T-helper 1 cell (primary cell): ENCODE measurements around the gene DMRTC2.

Source experiments
- DNase-seq, 5 donors: peaks; one replicate each; pipeline ENCODE4 v3.0.0-alpha.2; 2012 to 2020

DMRTC2 gene

DNA sequence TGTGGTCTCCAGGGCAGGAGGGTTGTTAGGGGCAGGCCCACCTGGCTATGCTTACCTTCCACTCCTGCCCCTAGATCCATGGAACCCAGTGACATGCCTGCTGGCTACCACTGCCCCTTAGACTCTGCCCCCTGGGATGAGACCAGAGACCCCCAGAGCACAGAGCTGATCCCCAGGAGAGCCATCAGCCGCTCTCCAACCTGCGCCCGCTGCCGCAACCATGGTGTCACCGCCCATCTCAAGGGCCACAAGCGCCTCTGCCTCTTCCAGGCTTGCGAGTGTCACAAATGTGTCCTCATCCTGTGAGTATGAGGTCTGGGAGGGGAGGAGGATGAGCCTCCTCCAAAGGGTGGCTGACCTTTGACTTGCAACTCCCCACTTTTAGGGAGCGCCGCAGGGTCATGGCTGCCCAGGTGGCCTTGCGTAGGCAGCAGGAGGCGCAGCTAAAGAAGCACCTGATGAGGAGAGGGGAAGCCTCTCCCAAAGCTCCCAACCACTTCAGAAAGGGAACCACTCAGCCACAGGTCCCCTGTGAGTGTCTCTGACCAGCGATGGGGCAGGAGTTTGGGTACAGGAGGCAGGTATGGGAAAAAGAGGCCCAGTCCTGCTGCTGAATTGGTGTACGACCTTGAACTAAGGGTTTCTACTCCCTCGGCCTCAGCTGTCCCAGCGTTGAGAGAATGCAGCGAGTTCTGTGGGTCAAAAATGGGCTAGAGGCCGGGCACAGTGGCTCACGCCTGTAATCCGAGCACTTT lies 2.7 kb downstream of the DMRTC2 start:
- DNase-seq = no peak

DNA sequence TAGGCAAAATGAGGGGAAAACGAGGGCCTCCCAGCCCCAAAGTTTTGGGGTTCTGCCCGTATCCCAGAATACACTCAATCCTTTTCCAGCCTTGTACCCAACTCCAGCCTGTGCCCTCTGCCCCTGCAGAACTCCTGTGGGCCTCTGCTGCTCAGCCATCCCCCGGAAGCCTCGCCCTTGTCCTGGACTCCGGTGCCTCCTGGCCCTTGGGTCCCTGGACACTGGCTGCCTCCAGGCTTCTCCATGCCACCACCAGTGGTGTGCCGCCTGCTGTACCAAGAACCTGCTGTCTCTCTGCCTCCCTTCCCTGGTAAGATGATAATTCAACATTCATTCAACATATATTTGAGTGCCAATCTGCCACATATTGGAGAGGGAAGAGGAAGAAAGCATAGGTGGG lies 3.8 kb downstream of the DMRTC2 start:
- DNase-seq = no peak

GRCh38 chr19:41849067-41849466 lies 4.2 kb downstream of the DMRTC2 start:
- DNase-seq = no peak

DNA sequence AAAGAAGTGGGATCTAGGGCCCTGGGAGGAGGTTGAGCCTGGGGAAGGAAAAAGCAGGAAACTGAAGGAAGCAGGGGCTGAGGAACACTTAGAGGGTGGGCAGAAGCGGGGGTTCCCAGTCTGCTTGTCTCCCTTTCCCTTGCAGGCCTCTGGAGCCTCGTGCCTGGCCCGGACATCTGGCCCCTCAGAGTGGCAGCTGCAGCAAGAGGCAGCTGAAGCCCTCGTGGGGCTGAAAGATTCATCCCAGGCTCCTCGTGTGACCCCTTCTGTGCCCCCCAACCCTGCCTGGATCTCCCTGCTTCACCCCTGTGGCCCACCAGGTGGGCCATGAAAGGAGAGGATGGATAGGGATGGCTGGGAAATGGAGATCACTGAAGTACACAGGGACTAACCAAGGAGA lies 5.5 kb downstream of the DMRTC2 start:
- DNase-seq = no peak

DNA sequence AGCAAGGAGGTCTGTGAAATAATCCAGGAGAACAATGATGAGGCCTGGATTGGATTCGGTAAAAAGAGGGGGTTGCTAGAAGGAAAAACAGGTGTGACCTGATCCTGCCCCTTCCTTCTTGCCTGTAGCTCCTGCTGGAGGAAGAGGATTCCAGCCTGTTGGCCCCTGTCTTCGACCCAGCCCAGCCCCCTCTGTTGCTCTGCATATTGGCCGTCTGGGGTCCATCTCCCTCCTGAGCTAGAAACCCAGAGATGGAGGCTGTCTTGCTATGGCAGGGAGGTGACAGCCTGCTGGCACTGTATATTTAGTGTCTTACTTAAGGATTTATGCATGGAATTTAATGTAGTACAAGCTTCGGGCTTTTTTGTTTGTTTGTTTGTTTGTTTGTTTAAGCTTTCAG lies 6.6 kb downstream of the DMRTC2 start:
- no peak for DNase-seq

- no peak for DNase-seq
Measured at GRCh38 chr19:41853344-41853743, 8.5 kb downstream of the DMRTC2 start.

DNA sequence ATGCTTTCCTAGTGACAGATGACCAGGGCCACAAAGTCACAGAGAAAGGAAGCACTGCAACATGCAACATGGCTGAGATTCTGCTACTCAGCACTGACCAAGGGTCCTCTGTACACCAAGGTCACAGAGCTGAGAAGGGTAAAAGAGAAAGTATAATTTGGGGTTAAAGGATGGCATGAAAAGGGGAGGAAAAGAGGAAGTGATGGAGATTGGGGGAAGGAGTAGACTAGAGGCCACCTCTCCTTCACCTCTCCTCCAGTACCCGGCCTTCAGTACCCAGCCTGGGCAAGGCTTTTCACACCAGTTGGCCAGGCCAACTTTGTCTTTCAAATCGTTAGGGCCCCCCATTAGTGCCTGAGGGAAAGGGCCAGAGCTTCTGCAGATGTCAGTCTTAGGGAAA lies 8.9 kb downstream of the DMRTC2 start:
- no peak for DNase-seq

GRCh38 chr19:41859213-41859617 lies 14.4 kb downstream of the DMRTC2 start:
- DNase-seq = no peak

DNA sequence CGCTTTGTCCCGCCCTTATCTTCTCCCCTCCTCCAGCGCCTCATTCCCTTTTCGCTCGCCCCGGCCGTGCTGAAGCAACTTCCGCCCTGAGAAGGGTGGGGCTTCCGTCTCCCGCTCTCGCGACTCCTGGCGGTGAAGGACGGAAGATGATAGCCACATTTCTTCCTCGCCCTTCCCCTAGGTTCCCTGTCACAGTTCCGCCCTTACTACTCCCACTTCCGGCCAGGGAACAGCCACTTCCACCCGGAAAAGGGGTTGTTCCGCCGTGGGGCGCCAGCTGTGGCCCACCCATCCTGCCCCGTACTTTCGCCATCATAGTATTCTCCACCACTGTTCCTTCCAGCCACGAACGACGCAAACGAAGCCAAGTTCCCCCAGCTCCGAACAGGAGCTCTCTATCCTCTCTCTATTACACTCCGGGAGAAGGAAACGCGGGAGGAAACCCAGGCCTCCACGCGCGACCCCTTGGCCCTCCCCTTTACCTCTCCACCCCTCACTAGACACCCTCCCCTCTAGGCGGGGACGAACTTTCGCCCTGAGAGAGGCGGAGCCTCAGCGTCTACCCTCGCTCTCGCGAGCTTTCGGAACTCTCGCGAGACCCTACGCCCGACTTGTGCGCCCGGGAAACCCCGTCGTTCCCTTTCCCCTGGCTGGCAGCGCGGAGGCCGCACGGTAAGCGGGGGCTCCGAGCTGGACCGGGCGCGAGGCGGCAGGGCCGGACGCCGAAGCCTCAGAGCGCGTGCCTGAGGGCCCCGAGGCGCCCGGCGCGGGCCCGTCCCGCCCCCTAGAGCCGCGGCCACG lies 15.0 kb downstream of the DMRTC2 start, which contains the start of gene RPS19:
Gene RPS19, plus strand, starts transcription at position 638 of the 801 bp plus-strand sequence. CDS start 520 bp downstream, outside the sequence.
- peak; percentile 94 to 98 (median 96) for DNase-seq

DNA sequence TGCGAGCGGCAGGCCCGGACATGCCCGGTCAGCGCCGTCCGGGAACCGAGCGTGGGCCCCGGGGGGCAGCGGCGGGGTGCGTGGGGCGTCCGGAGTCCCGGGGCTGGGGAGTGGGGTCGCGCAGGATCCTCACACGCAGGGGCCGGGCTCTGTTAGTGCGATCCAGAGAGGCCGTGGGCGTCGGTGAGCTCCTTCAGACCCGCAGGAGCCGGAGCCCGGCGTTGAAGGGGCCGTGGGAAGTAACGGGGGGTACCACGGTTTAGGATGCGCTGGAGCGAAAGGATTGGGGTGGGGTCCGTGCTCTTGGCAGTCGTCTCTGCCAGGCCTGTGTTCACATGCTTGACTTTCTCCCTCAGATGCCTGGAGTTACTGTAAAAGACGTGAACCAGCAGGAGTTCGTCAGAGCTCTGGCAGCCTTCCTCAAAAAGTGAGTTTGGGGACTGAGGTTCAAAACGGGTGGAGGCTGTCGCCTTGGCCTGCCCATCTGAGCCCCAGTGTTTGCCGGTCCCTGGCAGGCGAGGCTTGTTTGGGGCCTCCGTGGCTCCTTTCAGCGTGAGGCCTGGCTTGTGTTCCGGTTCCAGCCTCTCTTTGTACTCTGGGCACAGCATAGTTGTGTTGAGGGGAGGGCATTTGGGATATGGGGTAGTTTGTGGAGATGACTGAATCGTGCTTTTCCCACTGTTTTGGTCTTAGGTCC lies 15.7 kb downstream of the DMRTC2 start:
- DNase-seq = peak in 1 of 5 donors; percentile 37

DNA sequence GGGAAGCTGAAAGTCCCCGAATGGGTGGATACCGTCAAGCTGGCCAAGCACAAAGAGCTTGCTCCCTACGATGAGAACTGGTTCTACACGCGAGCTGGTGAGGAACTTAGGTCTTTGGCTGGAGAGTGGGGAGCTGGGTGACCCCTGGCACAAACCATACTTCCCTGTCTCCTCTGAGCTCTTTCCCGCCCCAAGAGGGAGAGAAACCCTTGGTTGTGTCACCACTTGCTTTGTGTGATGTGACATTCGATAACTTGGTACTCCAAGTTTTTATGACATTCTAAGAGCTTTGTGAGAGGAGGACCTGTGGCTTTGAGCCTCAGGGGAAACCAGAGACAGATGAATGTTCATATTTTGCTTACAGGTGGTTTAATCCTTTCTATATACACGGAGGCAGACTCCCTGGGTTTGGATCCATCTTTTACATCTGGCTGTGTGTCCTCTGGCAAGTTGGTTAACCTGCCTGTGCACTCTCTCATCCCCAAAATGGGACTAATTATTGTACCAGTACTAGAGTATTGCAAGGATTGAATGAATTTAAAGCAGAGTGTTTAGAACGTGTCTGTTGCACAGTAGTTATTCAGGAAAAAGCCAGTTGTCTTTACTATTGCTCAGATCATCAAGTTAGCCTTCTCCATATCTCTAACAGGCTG lies 16.4 kb downstream of the DMRTC2 start:
- no peak for DNase-seq

DNA sequence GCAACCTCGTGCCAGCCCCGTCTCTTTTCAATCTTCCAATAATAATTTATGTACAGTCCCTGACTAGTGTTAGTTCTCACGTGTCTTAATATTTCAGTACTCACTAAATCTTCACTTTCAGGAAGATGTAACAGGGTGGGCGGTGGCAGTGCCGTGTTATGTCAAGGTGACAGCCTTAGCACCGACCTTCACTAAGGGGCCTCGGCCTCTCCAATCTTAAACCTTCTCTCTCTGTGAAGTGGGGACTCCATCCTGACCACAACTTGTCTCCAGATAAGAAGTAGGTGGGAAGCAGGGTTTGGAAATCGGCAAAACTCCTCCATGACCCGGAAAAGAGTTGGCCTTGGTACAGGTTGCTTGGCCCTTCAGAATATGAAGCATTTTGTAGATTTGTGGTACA lies 17.0 kb downstream of the DMRTC2 start:
- no peak for DNase-seq

- peak in 1 of 5 donors; percentile 28 for DNase-seq
Measured at GRCh38 chr19:41862445-41862986, 17.7 kb downstream of the DMRTC2 start.

GRCh38 chr19:41863209-41863931 lies 18.5 kb downstream of the DMRTC2 start:
- no peak for DNase-seq

DNA sequence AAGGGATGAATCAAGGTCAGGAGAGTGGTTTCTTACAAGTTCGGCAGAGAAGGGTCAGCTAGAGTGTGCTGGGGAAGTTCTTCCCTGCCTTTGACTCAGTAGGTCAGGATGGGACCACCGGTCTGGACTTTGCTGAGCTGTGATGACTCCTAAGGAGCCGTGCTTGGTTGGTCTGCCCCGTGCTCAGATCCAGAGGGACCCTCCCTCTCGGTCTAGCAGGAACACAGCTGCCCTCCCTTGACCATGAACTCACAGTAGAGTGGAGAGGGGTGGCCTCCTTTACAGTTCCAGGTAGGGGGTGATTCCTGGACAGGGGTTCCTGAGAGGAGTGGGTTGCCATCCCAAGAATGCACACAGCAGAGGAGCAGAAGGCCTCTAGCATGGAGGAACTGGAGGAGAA lies 19.5 kb downstream of the DMRTC2 start:
- no peak for DNase-seq

- DNase-seq = no peak
Measured at GRCh38 chr19:41866284-41866683, 21.4 kb downstream of the DMRTC2 start.

DNA sequence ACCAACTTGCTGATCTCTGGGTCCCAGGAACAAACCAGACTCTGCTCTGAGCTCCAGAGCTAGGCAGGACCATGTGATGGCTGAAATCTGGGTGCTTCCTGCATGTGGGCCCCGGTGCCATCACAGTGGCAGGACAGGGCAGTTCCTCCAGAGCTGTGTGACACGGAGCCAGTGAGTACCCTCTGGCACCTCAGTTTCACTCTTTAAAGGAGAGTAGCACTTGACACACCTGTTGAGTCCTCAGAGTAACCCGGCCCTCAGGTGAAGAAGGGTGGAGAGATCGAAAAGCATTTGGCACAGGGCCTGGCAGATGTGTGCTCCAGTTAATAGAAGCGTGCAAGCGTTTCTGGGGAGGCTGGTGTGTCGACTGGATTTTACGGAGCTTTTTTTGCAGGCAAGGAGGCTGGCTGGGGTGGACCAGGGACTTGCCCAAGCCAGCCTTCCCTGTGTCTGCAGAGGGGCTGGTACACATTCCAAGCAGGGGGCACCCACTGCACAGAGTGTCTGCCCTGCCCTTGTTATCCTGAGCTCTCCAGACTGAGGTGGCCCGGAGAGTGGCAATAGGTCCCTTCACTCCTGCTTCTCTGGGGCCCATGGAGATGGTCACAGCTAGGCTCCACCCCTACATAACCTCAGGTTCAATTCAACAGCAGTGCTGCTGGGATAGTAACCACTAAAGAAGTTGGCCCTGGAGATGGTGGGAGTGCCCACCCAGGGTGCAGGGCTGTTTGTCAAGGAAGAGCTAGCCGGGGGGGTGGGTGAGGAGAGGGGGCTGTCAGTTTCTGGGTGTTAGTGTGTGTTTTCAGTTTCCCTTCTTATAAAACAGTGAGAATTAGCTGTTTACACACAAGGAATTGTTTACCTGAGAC lies 23.5 kb downstream of the DMRTC2 start:
- DNase-seq = no peak

GRCh38 chr19:41868989-41869300 lies 24.1 kb downstream of the DMRTC2 start:
- no peak for DNase-seq

- no peak for DNase-seq
Measured at GRCh38 chr19:41869374-41869955, 24.6 kb downstream of the DMRTC2 start.

- no peak for DNase-seq
Measured at GRCh38 chr19:41870401-41870873, 25.6 kb downstream of the DMRTC2 start.
